Heart right ventricle (tissue), 16 donors: ENCODE measurements around the gene ZNF248. TPM values are rescaled to one million over a fixed set of nuclear protein-coding genes. Genes with fewer than 3 reads are reported as not detected.

ENCODE experiments used
- ATAC-seq, 8 donors: fragments of 200-7000 bp; cut with Tn5 transposase; one replicate each; pipeline ENCODE4 v1.9.1; 2020; ENCODE audit warnings: mild to moderate bottlenecking in 8 of 8, moderate library complexity in 8 of 8, moderate number of reproducible peaks in 1 of 8
- DNase-seq, 2 donors: peaks; one replicate each; pipeline ENCODE4 v3.0.0-alpha.2; 2020
- H3K27ac ChIP-seq, 10 donors: fragments of 200-600 bp; sonication (generic) in 2 of 10; one replicate each; pipeline versions ENCODE4 v1.5.0 to v1.8.0; 2020 to 2022; ENCODE audit warnings: mild to moderate bottlenecking in 3 of 10
- H3K27me3 ChIP-seq, 7 donors: fragments of 200-600 bp; one replicate each; pipeline ENCODE4 v1.8.0; 2021 to 2022; ENCODE audit warnings: mild to moderate bottlenecking in 2 of 7
- H3K36me3 ChIP-seq, 9 donors: fragments of 200-600 bp; sonication (generic) in 1 of 9; one replicate each; pipeline versions ENCODE4 v1.5.0 to v1.8.0; 2020 to 2022; ENCODE audit warnings: mild to moderate bottlenecking in 2 of 9
- H3K4me1 ChIP-seq, 9 donors: fragments of 200-600 bp; sonication (generic) in 1 of 9; one replicate each; pipeline versions ENCODE4 v1.5.0 to v1.8.0; 2020 to 2022; ENCODE audit warnings: mild to moderate bottlenecking in 4 of 9
- H3K4me3 ChIP-seq, 10 donors: fragments of 200-600 bp; sonication (generic) in 2 of 10; one replicate each; pipeline versions ENCODE4 v1.5.0 to v1.8.0; 2020 to 2022; ENCODE audit warnings: mild to moderate bottlenecking in 7 of 10, moderate library complexity in 2 of 10
- H3K9me3 ChIP-seq, 11 donors: fragments of 200-600 bp in 10 of 11; sonication (generic) in 2 of 11; one replicate each; pipeline versions ENCODE4 v1.5.0 to v1.8.0; 2013 to 2022; ENCODE audit warnings: mild to moderate bottlenecking in 2 of 11, control low read depth in 1 of 11, moderate library complexity in 1 of 11
- CTCF ChIP-seq, 9 donors: fragments of 200-600 bp; sonication (generic) in 2 of 9; IDR thresholded peaks; one replicate each; pipeline versions ENCODE4 v1.5.0 to v1.8.0; 2021 to 2022; ENCODE audit warnings: antibody characterized with exemption in 9 of 9, mild to moderate bottlenecking in 5 of 9, moderate library complexity in 1 of 9
- WGBS, 2 donors: extraction: QIAGEN DNeasy Blood & Tissue Kit; methylation state at CpG; one replicate each; pipeline ENCODE4 v1.1.7; 2013; ENCODE audit warnings: inconsistent platforms in 1 of 2; 5-methylcytosine and 5-hydroxymethylcytosine counted together
- intact Hi-C, 10 donors: fragments of 100-400 bp; cut with DNase I; formaldehyde crosslinking; loops; one replicate each; pipeline versions ENCODE4 v1.11.1 to v1.14.2; 2022
- polyA plus RNA-seq, 2 donors: library from polyadenylated mRNA; stranded (reverse); fragments of 200-250 nt; gene quantifications; one replicate each; pipeline ENCODE4 v1.2.3, GENCODE V29; 2013
- total RNA-seq, 10 donors: library from RNA; stranded (reverse); fragmentation: NEBNext Ultra II Directional in 3 of 10; extraction: Animal tissue kit (Norgen Biotek cat#: 25700) in 3 of 10; gene quantifications; one replicate each; pipeline versions ENCODE4 v1.2.1 to v1.2.4, GENCODE V29; 2021 to 2023
- donor health status: Arrhythmogenic right ventricular cardiomyopathy.
- donor health status: ischemic (EF 13 %, LVEDD 7.1; RV severe dilation, severe dysfunction).
- donor health status: healthy with polysubstance abuse.
- donor health status: DM: no; HTN: yes; CAD: no.
- donor health status: DM: no; HTN: no; CAD: no.
- donor health status: ischemic (EF 25% LVEDD 6.9; RV normal size, moderate dysfunction).
- donor health status: ischemic (EF 25% LVEDD 5.7; RV mildly dilated, moderate dysfunction).
- donor health status: healthy.
- donor health status: DM: yes; HTN: yes; CAD: no.
- donor health status: Ischemic cardiomyopathy.
- donor health status: ischemic (EF 35%, LVEDD 5.7; RV mildly dilated, moderate dysfunction).
- donor health status: nonischemic (EF 11% LVEDD 7.7; RV severe dilation, severe dysfunction).
- donor health status: DM: yes; HTN: yes; CAD: no.
- donor health status: PGD.
- donor health status: ischemic (EF 29% LVEDD 5.4; RV normal size, mild dysfunction).
- donor health status: nonischemic (EF 23%, LVEDD 6.1; RV moderate dilation, normal function).

ZNF248 gene
- total and polyA plus RNA-seq, 12 donors: 3.8 to 13.9 (median 8.8) TPM

DNA sequence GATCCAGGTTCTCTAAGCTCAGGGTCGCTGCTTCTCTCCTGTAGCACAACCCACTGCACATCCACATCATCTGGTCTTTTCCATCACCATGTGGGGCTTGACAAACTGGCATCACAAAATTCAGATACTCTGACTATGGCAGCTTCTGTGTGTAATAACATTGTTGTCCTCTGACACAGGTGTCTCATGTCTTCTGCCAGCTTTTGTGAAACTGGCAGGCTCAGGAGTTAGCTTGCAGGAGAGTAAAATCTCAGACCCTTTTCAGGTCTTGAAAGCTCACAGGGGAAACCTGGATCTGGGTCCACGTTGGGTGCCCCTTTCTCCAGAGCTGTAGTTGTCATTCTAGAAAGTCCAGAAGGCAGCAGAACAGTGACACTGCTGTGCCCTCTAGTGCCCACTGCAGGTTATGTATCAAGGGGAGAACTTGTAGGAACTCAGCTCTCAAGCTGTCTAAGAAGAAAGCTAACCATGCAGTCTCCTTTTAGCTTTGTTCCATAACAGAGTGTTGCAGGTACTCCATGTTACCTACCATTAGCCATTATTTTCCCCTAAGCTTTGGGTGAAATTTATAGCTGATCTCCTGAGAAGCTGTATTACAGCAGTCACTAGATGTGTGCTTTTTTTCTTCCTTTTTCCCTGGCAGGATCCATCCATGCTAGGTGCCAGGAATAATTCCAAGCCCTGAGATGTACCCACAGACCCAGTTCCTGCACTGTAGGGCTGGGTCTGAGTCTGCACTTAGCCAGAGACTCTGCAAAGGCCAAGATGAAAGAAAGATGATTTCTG is 102.7 kb downstream of the ZNF248 start:
- Histone ChIP-seq H3K27me3 (no peaks in the 10 kb centered on the region), H3K4me1 (no peaks in the 10 kb centered on the region), H3K36me3 (no peaks in the 10 kb centered on the region), H3K9me3 (peaks cover 0 to 8% (median 0%) of the 10 kb centered on the region in 11 donors), H3K27ac (no peak overlapping the region), H3K4me3 (no peak overlapping the region)
- intact Hi-C loops: loop anchor here in 7 of 10 donors (5.0 to 10.0 kb wide), 4 partner anchors 230 to 850 kb away; no protein-coding TSS in a partner anchor
- ATAC-seq: peak in 7 of 8 donors; percentile 34 to 86 (median 62)
- TF ChIP-seq CTCF (IDR thresholded peaks at IDR 0.05): peak in 8 of 9 donors; percentile 28 to 68 (median 60)
- 9 to 15% methylated on average over 2 of the region's 2 CpGs for WGBS, 2 donors
- peak in 1 of 2 donors; percentile 18 for DNase-seq

DNA sequence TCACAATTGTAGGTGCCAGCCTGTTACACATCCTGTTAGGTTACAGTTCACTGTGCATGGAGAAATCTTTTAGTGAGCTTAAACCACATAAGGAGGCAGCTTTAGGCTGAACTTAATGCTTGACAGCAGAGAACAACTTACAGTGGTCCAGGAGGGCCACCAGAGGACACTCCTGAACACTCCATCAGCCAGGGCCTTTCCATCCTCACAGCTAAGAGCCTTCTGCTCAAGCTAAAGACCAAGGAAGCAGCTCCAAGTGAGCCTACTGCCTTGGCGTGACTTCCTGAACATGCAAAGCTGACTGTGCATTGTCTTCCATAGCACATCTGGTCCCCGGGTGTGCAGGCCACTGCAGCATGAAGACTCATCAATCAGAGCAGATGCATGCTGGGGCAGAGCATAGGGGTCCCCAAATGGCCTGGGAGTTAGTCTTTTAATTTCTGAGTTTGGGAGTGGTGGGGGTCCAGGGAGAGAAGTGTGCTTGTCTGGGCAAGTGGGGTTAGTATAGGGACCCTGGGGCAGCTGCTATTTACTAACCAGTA is 105.0 kb downstream of the ZNF248 start:
- no peak for ATAC-seq
- 75 to 77% methylated on average over 2 of the region's 2 CpGs for WGBS, 2 donors
- H3K4me3 ChIP-seq: no peak overlapping the region

GRCh38 chr10:37748170-37748569 is 109.2 kb downstream of the ZNF248 start:
- intact Hi-C loops: no loop called here
- Histone ChIP-seq H3K4me1 (no peaks in the 10 kb centered on the region), H3K36me3 (no peaks in the 10 kb centered on the region), H3K9me3 (peaks cover 0 to 9% (median 0%) of the 10 kb centered on the region in 11 donors), H3K4me3 (no peak overlapping the region), H3K27ac (no peak overlapping the region), H3K27me3 (peaks cover 0 to 3% (median 0%) of the 10 kb centered on the region in 7 donors)
- no peak for ATAC-seq
- DNase-seq: no peak
- WGBS, 2 donors: 66 to 67% methylated on average over 4 of the region's 4 CpGs
- no peak for TF ChIP-seq CTCF (IDR thresholded peaks at IDR 0.05)

More for the DNA sequence above, 105.0 kb downstream of the ZNF248 start:
- Histone ChIP-seq H3K36me3 (no peaks in the 10 kb centered on the region), H3K27me3 (peaks cover 0 to 3% (median 0%) of the 10 kb centered on the region in 7 donors), H3K9me3 (peaks cover 0 to 9% (median 0%) of the 10 kb centered on the region in 11 donors), H3K4me1 (no peaks in the 10 kb centered on the region), H3K27ac (no peak overlapping the region)
- intact Hi-C loops: loop anchor here in 7 of 10 donors (10.0 kb wide), 3 partner anchors 228 to 848 kb away; no protein-coding TSS in a partner anchor
- TF ChIP-seq CTCF (IDR thresholded peaks at IDR 0.05): no peak
- DNase-seq: no peak

GRCh38 chr10:37747081-37747480 is 110.3 kb downstream of the ZNF248 start:
- DNase-seq (no peak), ATAC-seq (no peak)
- WGBS, 2 donors: 69 to 78% methylated on average over 5 of the region's 5 CpGs
- Histone ChIP-seq H3K4me3 (no peak overlapping the region), H3K27me3 (peaks cover 0 to 3% (median 0%) of the 10 kb centered on the region in 7 donors), H3K9me3 (peaks cover 0 to 9% (median 0%) of the 10 kb centered on the region in 11 donors), H3K4me1 (no peaks in the 10 kb centered on the region), H3K27ac (no peak overlapping the region), H3K36me3 (no peaks in the 10 kb centered on the region)
- intact Hi-C loops: no loop called here
- TF ChIP-seq CTCF (IDR thresholded peaks at IDR 0.05): no peak
